ENCODE data around the gene ZNF396. TPM values are rescaled to one million over a fixed set of nuclear protein-coding genes. Genes with fewer than 3 reads are reported as not detected.

ZNF396 gene
- total and polyA plus RNA-seq, 2 experiments from 2014 or later = 0.31 to 0.36 TPM

- no peak for TF ChIP-seq ZNF462 (CRISPR knock-in tag; IDR thresholded peaks at IDR 0.05)
- TF ChIP-seq ZNF114 (CRISPR knock-in tag; IDR thresholded peaks at IDR 0.05) = no peak
- TF ChIP-seq POLR2AphosphoS5 (IDR thresholded peaks at IDR 0.05; ENCODE audit: low read depth) = no peak
- no peak for TF ChIP-seq NANOG (IDR thresholded peaks at IDR 0.05; ENCODE audit: borderline replicate concordance)
- TF ChIP-seq EZH2phosphoT487 (IDR thresholded peaks at IDR 0.05; ENCODE audit: unreplicated experiment) = no peak
These were observed 33.4 kb upstream of the ZNF396 start (continued) for GRCh38 chr18:35410561-35410960.

GRCh38 chr18:35409911-35410310 lies 32.8 kb upstream of the ZNF396 start:
- peak; percentile 37; the same call in 2 of the 3 replicates for ATAC-seq

More at GRCh38 chr18:35409911-35410310, 32.8 kb upstream of the ZNF396 start:
- Histone ChIP-seq H4K20me1 (replicated peaks; ENCODE audit: insufficient read depth) (no peaks in the 10 kb centered on the region), H3K27ac (ENCODE audit: low read depth) (no peak overlapping the region), H3K9me2 (ENCODE audit: insufficient read depth) (no peaks in the 10 kb centered on the region), H3K36me3 (ENCODE audit: insufficient read depth) (no peaks in the 10 kb centered on the region), H3K4me1 (ENCODE audit: insufficient read depth) (no peaks in the 10 kb centered on the region), H2AFZ (peak overlapping the region; percentile 66), H3F3A (replicated peaks; ENCODE audit: low read depth) (no peaks in the 10 kb centered on the region), H3K27me3 (ENCODE audit: insufficient read depth) (no peaks in the 10 kb centered on the region), H3K4me3 (no peak overlapping the region), H3K79me2 (replicated peaks; ENCODE audit: insufficient read depth) (no peaks in the 10 kb centered on the region), H3K4me2 (no peak overlapping the region)
- Mint-ChIP-seq H3K27me3 (ENCODE audit: insufficient read depth, low read depth, poor library complexity) (peaks cover 1% of the 10 kb centered on the region), H3K4me1 (peaks cover 4% of the 10 kb centered on the region), H3K27ac (no peak overlapping the region), H3K9me3 (no peaks in the 10 kb centered on the region), H3K4me3 (no peak overlapping the region), H3K36me3 (ENCODE audit: low read depth) (no peaks in the 10 kb centered on the region)
- no peak for DNase-seq (ENCODE audit: low spot score)
- TF ChIP-seq CREB1 (CRISPR knock-in tag; IDR thresholded peaks at IDR 0.05; ENCODE audit: low read depth) (no peak), EZH2phosphoT487 (IDR thresholded peaks at IDR 0.05; ENCODE audit: unreplicated experiment) (no peak), NANOG (IDR thresholded peaks at IDR 0.05; ENCODE audit: borderline replicate concordance) (no peak)

Data from GM23338 (cell line).